GM19438 (cell line): ENCODE data around the gene PRAME.
"Not testable (repeated sequence)": the region's sequence is repeated elsewhere in the genome, so short reads cannot be mapped to it uniquely, and the experiment has no call there.

Experiments
- ATAC-seq: cut with Tn5 transposase; IDR thresholded peaks from one replicate; pipeline ENCODE4 v1.9.1; 2021; ENCODE audit warnings: low read depth; ENCODE audit not compliant: unreplicated experiment

Gene PRAME

GRCh38 chr22:22581524-22581923, 22.5 kb upstream of the PRAME start:
- not testable (repeated sequence) for ATAC-seq

- no peak for ATAC-seq
These were observed 21.0 kb upstream of the PRAME start for GRCh38 chr22:22579869-22580604.

GRCh38 chr22:22578702-22579424, 19.8 kb upstream of the PRAME start:
- ATAC-seq, result no peak

GRCh38 chr22:22576989-22577427, 17.9 kb upstream of the PRAME start:
- ATAC-seq, result no peak

- no peak for ATAC-seq
These were observed 17.4 kb upstream of the PRAME start for GRCh38 chr22:22576244-22576988.

GRCh38 chr22:22574361-22574760, 15.3 kb upstream of the PRAME start:
- no peak for ATAC-seq

GRCh38 chr22:22573047-22573889, 14.2 kb upstream of the PRAME start:
- ATAC-seq, result no peak

GRCh38 chr22:22571862-22572261, 12.8 kb upstream of the PRAME start:
- no peak for ATAC-seq

- ATAC-seq, result no peak
These were observed 12.4 kb upstream of the PRAME start for GRCh38 chr22:22571429-22571828.

GRCh38 chr22:22569218-22569617, 10.2 kb upstream of the PRAME start:
- no peak for ATAC-seq

- ATAC-seq, result no peak
These were observed 6.9 kb upstream of the PRAME start for GRCh38 chr22:22565981-22566380.

GRCh38 chr22:22558071-22558971, 744 bp downstream of the PRAME start:
- no peak for ATAC-seq

- no peak for ATAC-seq
These were observed 1.8 kb downstream of the PRAME start for GRCh38 chr22:22556995-22557925.

- ATAC-seq, result no peak
These were observed 2.5 kb downstream of the PRAME start for GRCh38 chr22:22556578-22556977.

- no peak for ATAC-seq
These were observed 3.5 kb downstream of the PRAME start for GRCh38 chr22:22555596-22555995.

- no peak for ATAC-seq
These were observed 4.3 kb downstream of the PRAME start for GRCh38 chr22:22554587-22555284.

GRCh38 chr22:22553735-22554586, 5.1 kb downstream of the PRAME start:
- ATAC-seq, result no peak
